SK-N-SH treated with all-trans-retinoic acid at 6 μM for 48 hours (cell line): ENCODE results near the gene NACAD.

Experiments
- ATAC-seq: fragments of 200-7000 bp; cut with Tn5 transposase; 3 replicates; pipeline ENCODE4 v1.9.1; 2020; ENCODE audit warnings: mild to moderate bottlenecking, moderate library complexity
- ARNTL ChIP-seq: fragments of 450-650 bp; formaldehyde crosslinking; IDR thresholded peaks from 2 replicates; pipeline ENCODE4 v1.5.0; 2020; ENCODE audit warnings: low read depth, mild to moderate bottlenecking, moderate library complexity, borderline replicate concordance
- BACH2 ChIP-seq: fragments of 250-450 bp; sonication (Bioruptor Pico); IDR thresholded peaks from 2 replicates; pipeline ENCODE4 v1.9.0; 2021; ENCODE audit warnings: mild to moderate bottlenecking, borderline replicate concordance
- CREB5 ChIP-seq: fragments of 250-450 bp; sonication (Bioruptor Pico); IDR thresholded peaks from 2 replicates; pipeline ENCODE4 v1.5.1; 2020; ENCODE audit warnings: low read depth, mild to moderate bottlenecking, moderate library complexity
- CSDC2 ChIP-seq: fragments of 250-450 bp; sonication (Bioruptor Pico); IDR thresholded peaks from 2 replicates; pipeline ENCODE4 v1.5.0; 2020; ENCODE audit warnings: mild to moderate bottlenecking, moderate library complexity
- CSRNP3 ChIP-seq: fragments of 250-450 bp; sonication (Bioruptor Pico); IDR thresholded peaks from 2 replicates; pipeline ENCODE4 v1.5.1; 2021; ENCODE audit warnings: mild to moderate bottlenecking, moderate library complexity
- ESRRG ChIP-seq: fragments of 250-450 bp; sonication (Bioruptor Pico); IDR thresholded peaks from 2 replicates; pipeline ENCODE4 v1.6.1; 2021; ENCODE audit warnings: mild to moderate bottlenecking
- GLIS3 ChIP-seq: fragments of 250-450 bp; sonication (Bioruptor Pico); IDR thresholded peaks from 2 replicates; pipeline ENCODE4 v1.5.0; 2020; ENCODE audit warnings: mild to moderate bottlenecking, moderate library complexity
- ISL1 ChIP-seq: fragments of 250-450 bp; sonication (Bioruptor Pico); IDR thresholded peaks from 2 replicates; pipeline ENCODE4 v2.1.2; 2022; ENCODE audit warnings: mild to moderate bottlenecking, moderate library complexity
- OSR1 ChIP-seq: fragments of 250-450 bp; sonication (Bioruptor Pico); IDR thresholded peaks from 2 replicates; pipeline ENCODE4 v1.8.0; 2022; ENCODE audit warnings: moderate library complexity, mild to moderate bottlenecking, inconsistent platforms
- PATZ1 ChIP-seq: fragments of 250-450 bp; sonication (Bioruptor Pico); IDR thresholded peaks from 2 replicates; pipeline ENCODE4 v1.8.0; 2020; ENCODE audit warnings: mild to moderate bottlenecking, moderate library complexity, borderline replicate concordance
- PPARA ChIP-seq: fragments of 250-450 bp; sonication (Bioruptor Pico); IDR thresholded peaks from 2 replicates; pipeline ENCODE4 v1.5.0; 2020; ENCODE audit warnings: mild to moderate bottlenecking, borderline replicate concordance
- RARB ChIP-seq: fragments of 250-450 bp; sonication (Bioruptor Pico); IDR thresholded peaks from 2 replicates; pipeline ENCODE4 v1.8.0; 2021; ENCODE audit warnings: mild to moderate bottlenecking, moderate library complexity
- SNAI2 ChIP-seq: fragments of 250-450 bp; sonication (Bioruptor Pico); IDR thresholded peaks from 2 replicates; pipeline ENCODE4 v1.5.0; 2020; ENCODE audit warnings: mild to moderate bottlenecking, moderate library complexity
- TOX ChIP-seq: fragments of 250-450 bp; sonication (Bioruptor Pico); IDR thresholded peaks from 2 replicates; pipeline ENCODE4 v1.8.0; 2021; ENCODE audit warnings: mild to moderate bottlenecking, moderate library complexity, borderline replicate concordance
- TSHZ2 ChIP-seq: fragments of 250-450 bp; sonication (Bioruptor Pico); IDR thresholded peaks from 2 replicates; pipeline ENCODE4 v1.5.0; 2020; ENCODE audit warnings: mild to moderate bottlenecking, moderate library complexity
- ZFP3 ChIP-seq: fragments of 250-450 bp; sonication (Bioruptor Pico); IDR thresholded peaks from 2 replicates; pipeline ENCODE4 v1.5.0; 2020; ENCODE audit warnings: mild to moderate bottlenecking, moderate library complexity
- ZFP30 ChIP-seq: fragments of 450-650 bp; formaldehyde crosslinking; IDR thresholded peaks from 2 replicates; pipeline ENCODE4 v1.5.0; 2022; ENCODE audit warnings: mild to moderate bottlenecking, moderate library complexity
- ZNF565 ChIP-seq: fragments of 450-650 bp; formaldehyde crosslinking; conservative IDR thresholded peaks from 2 replicates; pipeline ENCODE4 v1.5.0; 2020; ENCODE audit warnings: low read depth, mild to moderate bottlenecking, moderate library complexity
- ZNF70 ChIP-seq: fragments of 450-650 bp; formaldehyde crosslinking; IDR thresholded peaks from 2 replicates; pipeline ENCODE4 v1.5.0; 2020; ENCODE audit warnings: mild to moderate bottlenecking, moderate library complexity
- ZNF8 ChIP-seq: fragments of 450-650 bp; formaldehyde crosslinking; IDR thresholded peaks from 2 replicates; pipeline ENCODE4 v1.5.0; 2020; ENCODE audit warnings: mild to moderate bottlenecking, moderate library complexity

Gene NACAD

GRCh38 chr7:45133877-45134276 lies 45.1 kb upstream of the NACAD start:
- ATAC-seq: no peak
- TF ChIP-seq GLIS3 (CRISPR knock-in tag) (no peak), ESRRG (no peak)
- TF ChIP-seq, all 23 proteins: peak for 0

GRCh38 chr7:45133352-45133751 lies 44.6 kb upstream of the NACAD start:
- no peak for ATAC-seq
- no peak for TF ChIP-seq ARNTL (CRISPR knock-in tag)
- no peak for TF ChIP-seq RARB
- TF ChIP-seq OSR1: no peak
- no peak for TF ChIP-seq BACH2 (CRISPR knock-in tag)
- TF ChIP-seq ZNF70 (CRISPR knock-in tag): no peak
- TF ChIP-seq ESRRG: no peak
- no peak for TF ChIP-seq ZNF565 (CRISPR knock-in tag)
- no peak for TF ChIP-seq SNAI2 (CRISPR knock-in tag)
- TF ChIP-seq CSRNP3: no peak
- TF ChIP-seq TSHZ2: no peak
- TF ChIP-seq TOX (CRISPR knock-in tag): no peak
- no peak for TF ChIP-seq GLIS3 (CRISPR knock-in tag)
- no peak for TF ChIP-seq CSDC2 (CRISPR knock-in tag)
- TF ChIP-seq CREB5 (CRISPR knock-in tag): no peak
- no peak for TF ChIP-seq PATZ1 (CRISPR knock-in tag)
- no peak for TF ChIP-seq ZFP3 (CRISPR knock-in tag)
- TF ChIP-seq ZFP30 (CRISPR knock-in tag): no peak
- no peak for TF ChIP-seq PPARA

- ATAC-seq: no peak
- TF ChIP-seq PPARA: no peak
- no peak for TF ChIP-seq ZNF70 (CRISPR knock-in tag)
- no peak for TF ChIP-seq PATZ1 (CRISPR knock-in tag)
- no peak for TF ChIP-seq CSRNP3
- TF ChIP-seq BACH2 (CRISPR knock-in tag): no peak
- TF ChIP-seq ZNF565 (CRISPR knock-in tag): no peak
- TF ChIP-seq ZNF8 (CRISPR knock-in tag): no peak
- TF ChIP-seq ZFP3 (CRISPR knock-in tag): no peak
- TF ChIP-seq ARNTL (CRISPR knock-in tag): no peak
- no peak for TF ChIP-seq RARB
- no peak for TF ChIP-seq SNAI2 (CRISPR knock-in tag)
- TF ChIP-seq ISL1: no peak
- no peak for TF ChIP-seq ZFP30 (CRISPR knock-in tag)
- TF ChIP-seq TOX (CRISPR knock-in tag): no peak
- no peak for TF ChIP-seq TSHZ2
- no peak for TF ChIP-seq OSR1
- no peak for TF ChIP-seq CSDC2 (CRISPR knock-in tag)
- TF ChIP-seq CREB5 (CRISPR knock-in tag): no peak
- TF ChIP-seq ESRRG: no peak
Measured at GRCh38 chr7:45132708-45133320, 44.0 kb upstream of the NACAD start.
